Fibroblast of skin of left biceps (primary cell): ENCODE data around the gene MANBA.
"Not testable (repeated sequence)": the region's sequence is repeated elsewhere in the genome, so short reads cannot be mapped to it uniquely, and the experiment has no call there.

Experiments
- DNase-seq, 2 experiments: peaks; one replicate each; pipeline ENCODE4 v3.0.0-alpha.2; 2013; ENCODE audit warnings: low read depth in 2 of 2

The MANBA gene

DNA sequence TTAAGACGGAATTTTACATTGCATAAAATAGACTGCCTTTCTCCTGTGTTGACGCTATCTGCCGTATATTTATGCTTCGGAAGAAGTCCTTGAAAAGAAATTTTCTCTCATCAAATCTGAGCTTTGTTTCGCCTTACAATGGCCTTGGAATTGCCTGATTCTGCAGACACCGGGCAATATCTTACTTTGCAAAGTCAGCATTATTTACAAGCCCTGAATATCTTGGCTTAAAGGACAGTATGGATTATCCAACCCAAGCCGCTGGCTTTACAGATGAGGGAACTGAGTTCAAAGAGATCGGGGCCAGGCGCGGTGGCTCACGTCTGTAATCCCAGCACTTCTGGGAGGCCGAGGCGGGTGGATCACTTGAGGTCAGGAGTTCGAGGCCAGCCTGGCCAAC is 1.1 kb upstream of the MANBA start:
- DNase-seq = no peak

DNA sequence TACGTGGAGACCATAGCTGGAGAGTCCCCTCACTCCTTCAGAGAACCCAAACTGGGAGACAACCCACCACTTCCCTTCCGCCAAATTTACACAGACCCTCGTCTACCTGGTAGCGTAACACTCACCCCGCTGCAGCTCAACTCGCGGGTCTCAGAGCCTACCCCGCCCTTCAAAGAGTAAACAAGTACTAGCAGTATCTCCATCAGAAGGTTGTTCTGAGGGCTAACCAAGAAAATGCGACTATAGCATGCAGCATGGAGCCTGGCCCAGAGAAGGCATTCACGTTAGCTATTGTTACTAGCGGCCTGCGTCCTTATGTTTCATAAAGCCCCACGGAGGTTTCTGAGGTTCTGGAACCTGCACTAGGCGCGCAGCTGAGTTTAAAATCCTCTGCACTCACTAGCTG is 531 bp upstream of the MANBA start:
- DNase-seq = no peak

DNA sequence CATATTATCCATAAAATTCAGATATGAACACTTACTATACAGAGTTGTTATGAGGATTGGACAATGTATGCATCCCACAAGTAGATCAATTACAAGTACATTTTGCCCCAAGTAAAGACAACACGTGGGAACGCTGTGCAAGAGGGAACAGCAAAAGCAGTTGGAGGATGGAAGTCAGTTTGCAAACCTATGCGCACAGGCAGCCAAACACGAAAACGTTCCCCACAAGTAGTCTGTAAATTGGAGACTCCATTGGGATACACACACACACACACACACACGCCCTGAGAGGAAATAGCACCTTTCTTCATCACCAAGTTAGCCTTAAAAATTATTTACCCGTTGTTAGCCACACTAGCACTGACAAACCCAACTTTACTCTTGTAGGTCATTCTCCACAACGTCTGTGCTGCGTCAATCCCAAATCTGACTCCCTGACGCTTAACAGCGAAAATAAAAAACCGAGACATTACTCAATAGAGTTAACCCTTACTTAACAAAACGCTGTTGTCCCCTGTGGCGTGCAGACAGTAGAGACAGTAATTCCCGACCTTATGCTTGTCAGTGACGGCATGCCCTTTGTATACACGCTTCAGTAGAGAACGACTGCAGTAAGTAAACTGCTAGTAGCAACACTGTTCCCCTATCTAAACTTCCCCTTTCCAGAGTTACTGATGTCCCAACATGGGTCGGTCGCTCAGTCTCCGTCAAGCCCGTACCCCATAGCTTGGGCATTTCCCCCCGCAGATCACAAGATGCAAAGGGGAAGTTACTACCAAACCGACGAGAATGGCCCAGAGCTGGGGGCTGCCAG is 730 bp downstream of the MANBA start:
- DNase-seq = no peak

DNA sequence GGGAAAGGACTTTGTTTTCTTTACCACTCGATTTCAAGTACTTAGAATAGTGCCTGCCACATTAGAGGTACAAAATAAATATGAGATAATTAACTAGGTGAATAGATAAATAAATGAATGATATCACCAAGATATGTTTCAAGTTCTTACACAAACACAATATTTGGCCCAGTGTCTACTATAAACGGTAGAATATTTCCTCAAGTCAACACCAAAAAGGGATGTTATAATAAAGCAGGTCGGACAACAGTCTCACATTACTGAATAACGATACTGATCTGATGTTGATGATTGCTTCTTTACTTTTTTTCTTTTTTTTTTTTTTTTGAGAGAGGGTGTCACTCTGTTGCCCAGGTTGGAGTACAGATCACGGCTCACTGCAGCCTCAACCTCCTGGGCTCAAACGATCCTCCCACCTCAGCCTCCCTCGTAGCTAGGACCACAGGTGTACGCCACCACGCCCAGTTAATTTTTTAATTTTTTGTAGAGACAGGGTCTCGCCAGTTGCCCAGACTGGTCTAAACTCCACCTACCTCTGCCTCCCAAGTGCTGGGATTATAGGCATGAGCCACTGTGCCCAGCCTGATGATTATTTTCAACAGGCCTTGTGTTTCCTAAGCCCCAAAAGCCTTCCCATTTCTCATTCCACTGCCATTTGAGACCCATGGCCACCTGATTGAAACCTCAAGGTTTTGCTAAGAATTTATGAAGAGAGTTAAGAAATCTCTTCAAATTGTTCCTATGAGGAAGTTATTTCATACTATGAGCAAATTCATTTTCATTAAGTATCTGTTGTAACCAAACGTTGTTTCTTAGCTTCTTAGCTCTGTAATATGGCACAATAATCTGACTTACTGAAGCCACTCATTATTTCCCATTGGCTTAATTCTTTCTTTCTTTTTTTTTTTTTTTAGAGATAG is 2.3 kb downstream of the MANBA start:
- no peak for DNase-seq

DNA sequence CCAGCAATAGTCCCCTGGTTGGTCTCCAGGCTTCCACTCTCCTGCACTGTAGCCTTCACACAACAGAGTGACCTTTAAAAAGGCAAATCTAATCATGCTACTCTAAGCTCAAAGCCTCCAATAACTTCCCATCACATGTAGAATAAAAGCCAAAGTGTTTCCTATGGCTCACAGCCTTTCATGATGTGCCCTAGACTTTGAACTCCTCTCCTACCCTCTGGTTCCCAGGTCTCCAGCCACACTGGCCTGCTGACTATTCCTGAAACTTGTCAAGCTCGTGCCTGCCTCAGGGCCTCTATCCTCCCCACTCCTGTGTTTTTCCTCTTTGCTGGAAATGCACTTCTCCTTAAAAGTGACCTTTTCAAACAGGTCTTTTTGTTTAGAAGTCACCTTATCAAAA is 3.1 kb downstream of the MANBA start:
- DNase-seq = no peak

DNA sequence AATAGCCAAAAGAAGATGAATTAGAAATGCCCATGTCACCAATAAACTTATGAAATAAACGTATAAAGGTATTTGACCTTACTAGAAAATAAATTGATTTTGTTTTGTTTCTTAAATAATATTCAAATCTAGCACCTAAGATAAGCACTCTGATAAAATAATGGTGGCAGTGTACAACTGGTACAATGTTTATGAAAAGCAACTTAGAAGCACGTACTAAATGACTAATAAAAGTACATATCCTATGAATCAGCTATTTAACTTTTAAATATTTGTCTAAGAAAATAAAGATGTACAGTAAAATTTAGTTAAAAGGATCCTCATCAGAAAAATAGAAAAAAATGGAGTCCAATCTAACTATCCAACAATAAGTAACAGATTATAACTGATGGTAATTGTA is 6.7 kb downstream of the MANBA start:
- no peak for DNase-seq

DNA sequence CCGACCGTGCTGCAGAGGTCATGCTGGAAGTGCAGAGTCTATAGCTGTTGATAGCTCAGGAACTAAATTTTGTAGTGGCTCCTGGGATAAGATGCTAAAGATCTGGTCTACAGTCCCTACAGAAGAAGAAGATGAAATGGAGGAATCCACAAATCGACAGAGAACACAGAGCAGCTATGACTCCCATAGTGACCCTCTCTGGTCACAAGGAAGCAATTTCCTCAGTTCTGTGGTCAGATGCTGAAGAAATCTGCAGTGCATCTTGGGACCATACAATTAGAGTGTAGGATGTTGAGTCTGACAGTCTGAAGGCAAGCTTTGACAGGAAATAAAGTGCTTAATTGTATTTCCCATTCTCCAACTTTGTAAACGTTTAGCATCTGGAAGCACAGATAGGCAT is 8.8 kb downstream of the MANBA start:
- DNase-seq = no peak

DNA sequence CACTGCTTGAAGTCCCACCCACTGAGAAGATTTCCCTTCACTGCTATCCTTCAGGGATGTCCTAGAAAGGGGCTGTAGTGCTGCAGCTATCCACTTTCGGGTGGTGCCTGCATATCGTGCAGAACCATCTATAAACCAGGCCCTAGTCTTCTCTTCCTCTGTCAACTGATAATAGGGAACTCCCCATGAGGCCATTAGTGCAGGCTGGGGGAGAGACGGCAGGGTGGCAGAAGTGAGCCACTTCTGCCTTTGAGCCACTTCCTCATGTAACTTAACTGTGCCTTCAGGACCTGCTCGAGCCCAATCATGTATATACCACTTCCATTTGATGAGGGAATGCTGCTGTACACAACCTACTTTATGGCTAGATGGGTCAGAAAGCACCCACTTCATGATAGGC is 17.4 kb downstream of the MANBA start:
- DNase-seq = not testable (repeated sequence)

DNA sequence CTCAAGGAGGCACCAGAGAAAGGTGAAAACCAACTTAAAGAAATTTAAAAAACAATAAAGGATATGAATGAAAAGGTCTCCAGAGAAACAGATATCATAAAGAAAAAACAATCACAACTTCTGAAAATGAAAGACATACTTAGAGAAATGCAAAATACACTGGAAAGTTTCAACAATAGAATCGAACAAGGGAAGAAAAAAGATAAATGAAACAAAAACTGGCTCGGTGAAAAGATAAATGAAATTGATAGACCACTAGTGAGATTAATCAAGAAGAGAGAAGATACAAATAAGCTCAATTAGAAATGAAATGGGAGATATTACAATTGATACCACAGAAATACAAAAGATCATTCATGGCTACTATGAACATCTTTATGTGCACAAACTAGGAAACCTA is 22.0 kb downstream of the MANBA start:
- DNase-seq = not testable (repeated sequence)

DNA sequence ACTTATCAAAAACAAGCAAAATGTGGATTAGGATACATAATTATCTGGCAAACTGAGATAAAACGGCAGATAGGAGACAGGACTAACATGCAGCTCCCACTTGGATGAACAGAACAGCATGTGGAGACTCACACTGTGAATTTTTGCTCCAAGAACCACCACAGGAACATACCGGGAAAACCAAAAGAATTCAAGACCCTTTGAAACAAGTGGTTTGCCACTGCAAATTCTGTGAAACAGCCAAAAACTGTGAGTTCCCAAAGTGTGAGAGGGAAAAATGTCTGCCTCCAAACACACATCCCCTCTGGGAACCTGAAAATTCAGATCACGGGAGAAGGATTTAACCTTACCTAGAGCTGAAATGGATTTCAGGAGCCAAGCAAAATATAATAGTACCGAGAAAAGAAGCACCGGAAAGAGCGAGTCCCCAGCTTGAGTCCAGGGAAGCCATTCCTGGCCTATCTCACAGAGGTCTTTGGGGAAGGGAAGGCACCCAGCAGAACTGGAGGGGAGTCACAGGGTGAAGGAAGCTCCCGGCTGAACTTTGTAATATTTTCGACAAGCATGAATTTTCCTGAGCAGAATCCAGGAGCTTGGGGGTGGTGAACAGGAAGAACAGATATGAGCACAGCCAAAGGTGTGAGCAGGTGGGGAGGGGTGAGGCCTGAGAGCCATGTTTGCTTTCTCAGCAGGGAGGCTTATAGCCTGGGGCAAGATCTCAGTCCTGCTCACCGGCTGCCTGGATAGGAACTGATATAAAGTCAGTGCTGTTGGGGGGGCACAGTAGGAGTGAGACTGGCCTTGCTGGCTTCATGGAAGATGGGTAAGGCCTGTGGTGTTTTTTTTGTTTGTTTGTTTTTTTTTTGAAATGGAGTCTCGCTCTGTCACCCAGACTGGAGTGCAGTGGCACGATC is 23.9 kb downstream of the MANBA start:
- no peak for DNase-seq

DNA sequence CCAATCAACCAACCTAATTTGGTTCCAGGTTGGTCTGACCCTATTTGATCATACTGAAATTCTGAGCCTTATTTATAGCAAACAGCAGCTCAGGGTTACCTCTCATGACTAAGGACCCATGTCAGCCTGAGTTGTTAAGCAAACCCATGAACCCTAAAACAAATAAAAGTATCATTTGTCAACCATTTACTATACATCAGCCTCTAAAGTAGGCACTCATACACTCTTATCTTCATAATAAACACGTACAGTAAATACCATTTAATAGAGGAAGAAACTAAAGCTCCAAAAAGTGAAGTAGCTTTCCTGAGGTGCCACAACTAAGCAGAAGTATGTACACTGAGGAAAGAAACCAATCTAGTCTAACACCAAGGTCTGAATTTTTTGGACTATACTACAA is 25.2 kb downstream of the MANBA start:
- no peak for DNase-seq

DNA sequence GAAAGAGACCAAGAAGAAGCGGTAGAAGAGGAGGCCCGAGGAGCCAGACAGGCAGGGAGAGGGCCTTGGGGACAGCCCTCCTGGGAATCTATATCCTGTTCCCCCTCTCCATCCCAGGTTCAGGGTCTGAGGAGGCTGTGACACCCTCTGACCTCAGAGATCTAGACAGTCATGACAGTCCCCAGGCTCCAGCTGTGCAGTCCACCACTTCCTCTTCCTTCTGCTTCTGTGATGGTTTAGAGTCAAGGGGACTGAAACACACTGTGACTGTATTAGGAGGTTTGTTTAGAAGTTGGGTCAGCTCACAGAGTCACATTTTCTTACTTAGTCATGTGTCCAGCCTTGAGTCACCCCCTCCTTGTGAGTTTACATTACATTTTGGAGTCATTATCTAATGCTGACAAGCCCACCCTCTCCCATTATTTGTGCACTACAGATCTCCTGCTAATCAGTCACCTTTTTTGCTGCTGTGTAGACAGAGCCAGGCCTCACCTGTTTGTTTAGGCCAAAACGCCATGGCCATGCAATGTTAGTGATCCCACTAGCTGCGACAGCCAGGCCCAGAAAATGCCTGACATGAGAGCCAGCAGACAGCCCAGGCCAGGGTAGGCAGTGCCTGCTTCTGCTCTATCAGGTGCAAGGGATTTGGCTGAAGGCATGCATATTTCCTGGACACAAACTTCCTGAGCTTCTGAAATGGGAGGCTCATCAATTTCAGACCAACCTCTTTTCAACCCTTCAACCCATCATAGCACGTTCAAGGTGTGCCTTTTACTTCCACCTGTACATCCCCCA is 26.0 kb downstream of the MANBA start:
- DNase-seq = no peak

DNA sequence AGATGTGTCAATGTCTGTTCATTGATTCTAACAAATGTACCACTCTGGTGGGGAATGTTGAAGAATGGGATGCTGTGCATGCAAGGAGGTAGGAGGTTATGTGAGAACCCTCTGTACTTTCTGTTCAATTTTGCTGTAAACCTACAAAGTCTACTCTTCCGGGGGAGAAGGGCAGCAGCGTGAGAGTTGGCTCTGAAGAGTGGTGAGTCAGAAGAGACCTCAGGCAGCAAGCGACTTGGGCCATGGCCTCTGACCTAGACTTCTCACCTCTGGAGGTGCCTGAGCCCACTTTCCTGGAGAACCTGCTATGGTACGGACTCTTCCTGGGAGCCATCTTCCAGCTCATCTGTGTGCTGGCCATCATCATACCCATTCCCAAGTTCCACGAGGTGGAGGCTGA is 26.7 kb downstream of the MANBA start:
- DNase-seq = no peak

DNA sequence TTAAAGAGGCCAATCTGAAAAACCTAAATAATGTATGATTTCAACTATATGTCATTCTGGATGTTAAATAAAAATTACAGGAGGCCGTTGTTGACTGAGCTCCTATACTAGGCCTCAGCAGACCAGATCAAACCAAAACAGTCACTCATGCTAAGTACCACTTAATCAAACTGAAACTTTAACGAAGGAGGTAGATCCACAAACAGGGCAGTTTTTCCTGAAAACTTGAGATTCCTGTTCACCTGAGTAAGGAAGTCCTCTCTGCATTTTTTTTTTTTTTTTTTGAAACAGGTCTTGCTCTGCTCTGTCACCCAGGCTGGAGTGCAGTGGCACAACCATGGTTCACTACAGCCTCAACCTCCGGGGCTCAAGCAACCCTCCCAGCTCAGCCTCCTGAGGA is 27.7 kb downstream of the MANBA start:
- DNase-seq = no peak

DNA sequence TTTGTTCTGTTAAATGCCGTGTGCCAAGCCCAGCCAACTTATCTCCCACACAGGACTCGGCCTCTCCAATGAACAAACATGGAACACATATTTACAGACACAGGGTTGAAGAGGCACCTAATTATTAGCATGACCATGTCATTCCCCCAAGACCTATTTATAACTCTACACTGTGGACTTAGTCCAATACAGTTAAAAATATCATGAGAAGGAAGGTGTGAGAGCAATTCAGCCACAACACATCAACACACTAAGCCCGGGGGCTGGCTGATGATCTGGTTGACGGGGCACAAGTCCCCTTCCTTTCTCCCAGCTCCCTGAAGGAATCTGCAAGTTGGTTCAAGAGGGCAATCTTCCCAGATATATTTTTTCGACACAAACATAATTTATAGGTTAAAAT is 28.1 kb downstream of the MANBA start:
- no peak for DNase-seq

DNA sequence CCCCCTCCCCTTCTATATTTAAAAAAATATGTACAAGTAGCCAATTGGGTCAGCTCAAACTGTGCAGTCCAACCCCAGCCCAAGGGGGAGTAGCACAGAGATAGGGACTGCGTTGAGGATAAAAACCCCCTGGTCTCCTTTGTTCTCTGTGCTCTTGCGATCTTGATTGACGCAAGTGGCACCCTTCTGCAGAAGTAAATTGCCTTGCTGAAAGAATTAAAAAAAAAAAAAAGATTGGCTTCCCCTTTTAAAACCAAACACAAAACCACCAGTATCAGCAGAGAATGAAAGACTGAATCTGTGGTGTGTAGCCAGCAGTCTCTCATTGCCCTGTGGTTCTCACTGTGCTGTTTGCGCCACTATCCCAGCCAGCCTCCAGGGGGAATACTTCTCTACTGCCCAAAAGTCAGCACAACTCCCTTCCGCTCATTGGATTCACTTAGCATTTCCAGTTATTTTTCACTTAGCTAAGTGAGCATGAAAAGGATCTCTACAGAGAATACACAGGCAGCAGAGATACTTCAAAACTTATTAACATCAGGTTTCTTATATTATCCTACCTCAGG is 29.7 kb downstream of the MANBA start:
- DNase-seq = no peak

DNA sequence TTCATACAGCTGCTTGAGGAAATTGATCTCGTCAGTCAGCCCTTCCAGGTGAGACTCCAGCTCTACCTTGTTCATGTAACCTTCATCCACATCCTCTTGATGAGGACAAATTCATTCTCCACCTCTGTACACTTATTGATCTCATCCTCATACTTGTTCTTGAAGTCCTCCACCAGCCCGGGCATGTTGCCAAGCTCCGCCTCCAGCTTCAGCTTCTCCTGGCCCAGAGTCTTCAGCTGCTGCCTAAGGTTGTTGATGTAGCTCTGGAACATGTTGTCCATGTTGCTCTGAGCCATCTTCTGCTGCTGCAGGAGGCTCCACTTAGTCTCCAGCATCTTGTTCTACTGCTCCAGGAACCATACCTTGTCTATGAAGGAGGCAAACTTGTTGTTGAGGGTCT is 31.3 kb downstream of the MANBA start:
- not testable (repeated sequence) for DNase-seq

DNA sequence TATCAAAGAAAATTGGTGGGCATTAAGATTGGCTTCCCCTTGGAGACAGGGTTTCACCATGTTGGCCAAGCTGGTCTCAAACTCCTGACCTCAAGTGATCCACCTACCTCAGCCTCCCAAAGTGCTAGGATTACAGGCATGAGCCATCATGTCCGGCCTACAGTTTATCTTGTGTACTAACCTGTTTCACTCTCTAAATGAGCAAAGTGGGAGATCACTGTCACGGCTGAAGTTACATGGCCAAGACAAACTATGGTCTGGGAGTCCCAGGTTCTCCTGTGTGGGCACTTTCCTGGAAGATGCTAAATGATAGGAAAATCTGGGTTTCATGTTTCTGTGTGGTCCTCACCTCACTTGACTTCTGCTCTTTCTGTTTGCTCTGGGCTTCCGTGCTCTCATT is 33.8 kb downstream of the MANBA start:
- DNase-seq = not testable (repeated sequence)

DNA sequence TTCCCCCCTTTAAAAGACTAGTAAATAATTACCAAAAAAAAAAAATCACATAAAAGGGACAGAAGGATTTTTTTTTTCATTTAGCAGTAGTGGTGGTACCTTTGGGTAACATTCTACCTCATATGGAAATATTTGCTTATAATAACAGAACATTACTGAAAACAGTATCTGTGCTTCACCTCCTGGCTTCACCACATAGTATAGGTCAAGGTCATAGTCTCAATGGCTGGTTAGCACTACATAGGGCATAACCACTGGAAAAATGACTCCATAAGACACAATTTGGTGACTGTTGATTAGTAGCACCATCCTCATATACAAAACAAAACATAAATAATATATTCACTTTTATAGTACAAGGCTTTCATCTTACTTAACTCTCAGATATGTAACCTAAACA is 34.7 kb downstream of the MANBA start:
- no peak for DNase-seq

DNA sequence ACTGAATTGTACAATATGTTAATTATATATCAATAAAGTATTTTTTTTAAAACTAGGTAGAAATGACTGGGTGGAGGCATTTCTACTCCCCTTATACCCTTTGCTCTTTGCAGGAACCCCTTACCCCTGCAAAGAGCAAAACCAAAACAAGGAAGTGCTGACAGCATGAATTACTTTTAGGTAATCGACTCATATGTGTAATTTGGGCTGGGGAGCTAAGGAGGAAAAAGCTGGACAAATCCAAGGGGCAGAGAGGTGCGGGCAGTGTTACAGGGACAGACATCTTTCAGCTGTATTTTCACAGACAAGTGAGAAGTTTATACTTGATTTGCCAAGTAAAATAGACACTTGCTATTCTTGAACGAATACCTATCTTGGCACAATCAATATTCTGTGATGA is 35.5 kb downstream of the MANBA start:
- DNase-seq = no peak

DNA sequence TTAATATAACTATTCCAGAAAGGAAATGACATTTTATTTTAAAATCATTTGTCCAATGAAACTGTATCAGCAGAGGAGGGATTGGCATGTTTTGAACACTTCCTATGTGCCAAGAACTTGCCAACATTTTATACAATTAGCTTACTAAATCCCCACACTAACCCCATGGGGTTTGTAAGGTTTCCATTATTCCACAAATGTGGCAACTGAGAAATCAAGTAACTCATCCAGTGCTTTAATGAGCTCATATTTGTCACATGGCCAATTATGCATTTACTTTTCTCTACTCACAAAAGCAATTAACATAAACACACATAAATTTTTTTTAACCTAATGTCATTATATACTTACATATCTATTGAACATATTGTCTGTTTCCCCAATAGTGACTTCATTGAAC is 37.3 kb downstream of the MANBA start:
- no peak for DNase-seq
